GM08714 (cell line): ENCODE results near the gene KIF14.
"Not testable (repeated sequence)": the region's sequence is repeated elsewhere in the genome, so short reads cannot be mapped to it uniquely, and the experiment has no call there.

Source experiments
- H3K4me3 ChIP-seq: fragments of 200-500 bp; sonication (Bioruptor generic); 2 replicates; pipeline ENCODE4 v1.5.1; 2014; ENCODE audit warnings: mild to moderate bottlenecking, low read length, inconsistent platforms
- ZNF274 ChIP-seq: IDR thresholded peaks from 2 replicates; pipeline ENCODE4 v1.6.1; 2012; ENCODE audit warnings: mild to moderate bottlenecking, low read depth, low read length

Gene KIF14

GRCh38 chr1:200619894-200620272 is 668 bp downstream of the KIF14 start:
- TF ChIP-seq ZNF274: no peak
- H3K4me3 ChIP-seq: peak overlapping the region; percentile 89

DNA sequence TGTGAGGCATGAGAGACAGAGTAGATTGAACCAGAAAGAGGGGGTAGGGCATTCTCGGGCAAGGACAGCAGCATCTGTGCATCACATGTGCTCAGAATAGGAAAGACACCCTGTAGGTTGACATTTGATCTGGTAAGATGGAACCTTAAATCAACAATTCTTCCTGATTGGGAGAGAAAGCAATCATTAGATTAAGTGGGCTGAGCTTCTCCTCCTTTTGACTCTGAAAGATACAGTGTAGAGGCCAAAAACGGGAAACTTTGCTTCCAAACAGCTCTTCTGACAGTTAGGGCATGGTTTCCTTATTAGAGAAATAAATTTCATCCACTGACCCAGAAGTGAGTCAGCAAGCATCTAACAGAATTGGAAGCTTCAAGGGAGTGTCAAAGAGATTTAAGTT is 9.7 kb downstream of the KIF14 start:
- no peak overlapping the region for H3K4me3 ChIP-seq
- TF ChIP-seq ZNF274: no peak

- no peak for TF ChIP-seq ZNF274
- no peak overlapping the region for H3K4me3 ChIP-seq
Observed at GRCh38 chr1:200602632-200603031, 17.9 kb downstream of the KIF14 start.

DNA sequence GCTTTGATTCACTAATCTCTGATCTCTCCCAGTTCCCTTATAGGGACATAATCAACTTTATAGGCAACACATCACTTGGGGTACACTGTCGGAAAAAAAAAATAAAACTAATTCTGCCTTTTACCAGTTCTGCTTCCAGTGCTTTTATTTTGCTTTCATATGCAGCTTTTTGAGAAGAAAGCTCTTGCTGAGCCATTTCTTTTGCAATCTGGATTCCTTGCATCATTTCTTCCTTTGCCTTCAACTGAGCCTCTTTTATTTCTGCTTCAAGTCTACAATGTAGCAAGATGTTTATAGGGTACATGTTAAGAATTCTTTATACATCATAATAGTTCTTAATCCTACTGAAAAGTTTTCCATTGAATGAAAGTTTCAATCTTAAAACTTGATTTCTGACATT is 30.6 kb downstream of the KIF14 start:
- no peak overlapping the region for H3K4me3 ChIP-seq
- no peak for TF ChIP-seq ZNF274

- no peak overlapping the region for H3K4me3 ChIP-seq
- no peak for TF ChIP-seq ZNF274
Observed at GRCh38 chr1:200588698-200589097, 31.9 kb downstream of the KIF14 start.

GRCh38 chr1:200564319-200564718 is 56.2 kb downstream of the KIF14 start:
- no peak for TF ChIP-seq ZNF274
- H3K4me3 ChIP-seq: no peak overlapping the region

- no peak for TF ChIP-seq ZNF274
- H3K4me3 ChIP-seq: no peak overlapping the region
Observed at GRCh38 chr1:200561856-200562214, 58.7 kb downstream of the KIF14 start.

- TF ChIP-seq ZNF274: no peak
- no peak overlapping the region for H3K4me3 ChIP-seq
Observed at GRCh38 chr1:200558866-200559459, 61.6 kb downstream of the KIF14 start.

GRCh38 chr1:200556002-200556401 is 64.5 kb downstream of the KIF14 start:
- no peak for TF ChIP-seq ZNF274
- H3K4me3 ChIP-seq: no peak overlapping the region

GRCh38 chr1:200552737-200553136 is 67.8 kb downstream of the KIF14 start:
- not testable (repeated sequence) for H3K4me3 ChIP-seq

DNA sequence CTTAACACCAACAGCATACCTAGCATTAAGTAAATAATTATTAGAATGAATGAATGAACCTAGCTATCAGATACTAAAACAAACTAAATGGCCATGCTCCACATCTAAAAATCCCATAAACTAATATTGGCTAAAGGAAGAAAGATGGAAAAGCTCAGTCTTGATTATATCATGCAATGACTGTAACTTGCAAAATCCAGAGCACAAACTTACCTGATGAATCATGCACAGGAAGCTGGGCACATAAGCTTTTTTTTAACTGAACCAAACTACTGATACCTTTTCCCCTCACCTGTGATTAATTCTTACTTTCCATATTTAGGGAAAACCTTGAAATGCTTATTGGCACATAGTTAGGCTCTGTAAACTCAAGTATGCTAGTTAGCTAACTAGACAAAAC is 70.2 kb downstream of the KIF14 start:
- no peak overlapping the region for H3K4me3 ChIP-seq
- no peak for TF ChIP-seq ZNF274

GRCh38 chr1:200547386-200547785 is 73.2 kb downstream of the KIF14 start:
- H3K4me3 ChIP-seq: no peak overlapping the region
- TF ChIP-seq ZNF274: no peak

GRCh38 chr1:200546577-200546976 is 74.0 kb downstream of the KIF14 start:
- no peak overlapping the region for H3K4me3 ChIP-seq
- no peak for TF ChIP-seq ZNF274

DNA sequence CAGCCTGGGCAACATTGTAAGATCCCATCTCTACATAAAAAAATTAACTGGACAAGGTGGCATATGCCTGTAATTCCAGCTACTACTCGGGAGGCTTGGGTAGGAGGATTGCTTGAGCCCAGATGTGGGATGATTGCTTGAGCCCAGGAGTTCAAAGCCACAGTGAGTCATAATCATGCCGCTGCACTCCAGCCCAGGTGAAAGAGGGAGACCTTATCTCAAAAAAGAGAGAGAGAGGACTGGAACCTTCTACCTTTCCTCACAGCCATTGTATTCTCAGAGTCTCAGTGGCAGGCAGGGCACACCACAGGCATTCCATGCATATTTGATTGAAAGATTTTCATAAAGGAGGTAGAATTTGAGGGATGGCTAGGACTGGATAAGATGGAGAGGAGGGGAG is 78.4 kb downstream of the KIF14 start:
- TF ChIP-seq ZNF274: no peak
- H3K4me3 ChIP-seq: no peak overlapping the region

DNA sequence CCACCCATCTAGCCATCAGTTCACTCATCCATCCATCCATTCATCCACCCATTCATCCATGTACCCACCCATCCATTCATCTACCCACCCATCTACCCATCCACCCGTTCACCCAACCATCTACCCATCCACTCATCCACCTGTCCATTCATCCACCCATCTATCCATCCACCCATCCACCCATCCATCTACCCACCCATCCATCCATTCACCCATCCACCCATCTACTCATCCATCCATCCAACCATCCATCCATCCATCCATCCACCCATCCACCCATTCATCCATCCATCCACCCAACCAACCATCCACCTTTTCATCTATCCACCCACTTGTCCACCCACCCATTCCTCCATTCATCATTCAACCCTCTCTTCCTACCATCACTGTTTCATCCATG is 80.3 kb downstream of the KIF14 start:
- no peak for TF ChIP-seq ZNF274
- H3K4me3 ChIP-seq: no peak overlapping the region

DNA sequence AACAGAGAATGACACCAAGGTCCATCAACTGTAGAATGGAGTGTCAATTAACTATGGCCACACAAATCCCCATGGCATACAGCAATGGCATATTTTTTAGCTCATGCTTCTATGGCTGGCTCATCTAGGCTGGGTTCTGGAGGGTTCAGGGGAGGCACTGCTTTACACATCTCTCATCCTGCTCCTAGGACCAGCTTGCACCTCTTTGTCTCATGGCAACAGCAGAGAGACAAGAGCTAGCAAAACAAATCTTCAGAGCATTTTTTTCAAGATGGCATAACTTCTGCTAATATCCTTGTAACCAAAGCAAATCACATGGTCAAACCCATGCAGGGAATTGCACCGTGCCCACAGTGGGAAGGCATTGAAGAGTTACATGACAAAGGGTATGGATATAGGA is 82.4 kb downstream of the KIF14 start:
- no peak overlapping the region for H3K4me3 ChIP-seq
- no peak for TF ChIP-seq ZNF274
